AG10803 (cell line): ENCODE data around the gene CEP72.
"Not testable (repeated sequence)": the region's sequence is repeated elsewhere in the genome, so short reads cannot be mapped to it uniquely, and the experiment has no call there.

Source experiments
- DNase-seq: peaks from one replicate; pipeline ENCODE4 v3.0.0; 2010; ENCODE audit warnings: low read depth
- H3K4me3 ChIP-seq: 2 replicates; pipeline ENCODE4 v1.5.1; 2011; ENCODE audit warnings: mild to moderate bottlenecking, low read length, control low read depth
- CTCF ChIP-seq: conservative IDR thresholded peaks from 2 replicates; pipeline ENCODE4 v1.5.1; 2011; ENCODE audit warnings: mild to moderate bottlenecking, low read length, control low read depth, inconsistent platforms

The CEP72 gene

GRCh38 chr5:624118-624950 is 12.2 kb downstream of the CEP72 start:
- TF ChIP-seq CTCF, result no peak
- no peak overlapping the region for H3K4me3 ChIP-seq
- no peak for DNase-seq

GRCh38 chr5:624951-625230 is 12.8 kb downstream of the CEP72 start:
- DNase-seq, result no peak
- H3K4me3 ChIP-seq, result no peak overlapping the region
- TF ChIP-seq CTCF, result no peak

DNA sequence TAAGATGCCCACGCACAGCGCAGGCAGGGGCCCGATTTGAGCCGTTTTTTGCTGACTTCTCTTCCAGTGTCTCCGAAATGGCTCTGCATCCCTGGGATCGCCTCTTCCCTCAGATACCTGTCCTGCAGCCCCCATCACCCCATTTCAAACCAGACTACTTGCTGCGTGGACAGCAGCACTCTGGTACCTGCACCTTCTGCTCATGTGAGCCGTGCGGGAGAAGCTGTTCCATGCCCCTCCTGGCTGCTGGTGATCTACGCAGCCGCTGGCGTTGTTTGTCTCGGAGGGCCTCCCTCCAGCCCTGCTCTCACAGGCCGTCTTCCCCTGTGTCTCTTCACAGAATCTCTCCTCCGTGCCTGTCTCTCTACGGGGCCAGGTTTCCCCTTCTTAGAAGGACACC is 13.4 kb downstream of the CEP72 start:
- no peak for TF ChIP-seq CTCF
- no peak for DNase-seq
- no peak overlapping the region for H3K4me3 ChIP-seq

- no peak overlapping the region for H3K4me3 ChIP-seq
- TF ChIP-seq CTCF, result no peak
- peak; percentile 36 for DNase-seq
These were observed 14.7 kb downstream of the CEP72 start for GRCh38 chr5:626850-627249.

DNA sequence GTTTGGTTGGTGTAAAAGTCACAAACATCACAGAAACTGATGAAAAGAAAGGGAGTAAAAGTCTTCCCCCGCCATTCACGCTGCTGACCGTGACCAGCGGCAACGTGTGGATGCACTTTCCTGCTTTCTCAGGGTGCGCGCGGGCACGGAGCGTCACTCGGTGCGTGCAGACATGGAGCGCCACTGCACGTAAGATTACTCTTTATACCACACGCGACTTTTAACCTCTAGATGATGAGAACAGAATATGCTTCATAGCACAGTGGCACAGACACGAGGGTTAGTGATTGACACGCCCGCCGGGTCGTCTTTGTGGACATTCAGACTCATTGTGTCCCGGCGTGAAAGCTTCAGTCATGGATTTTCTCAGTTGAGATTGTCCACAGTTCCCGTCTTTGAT is 15.7 kb downstream of the CEP72 start:
- no peak for DNase-seq
- no peak for TF ChIP-seq CTCF
- no peak overlapping the region for H3K4me3 ChIP-seq

DNA sequence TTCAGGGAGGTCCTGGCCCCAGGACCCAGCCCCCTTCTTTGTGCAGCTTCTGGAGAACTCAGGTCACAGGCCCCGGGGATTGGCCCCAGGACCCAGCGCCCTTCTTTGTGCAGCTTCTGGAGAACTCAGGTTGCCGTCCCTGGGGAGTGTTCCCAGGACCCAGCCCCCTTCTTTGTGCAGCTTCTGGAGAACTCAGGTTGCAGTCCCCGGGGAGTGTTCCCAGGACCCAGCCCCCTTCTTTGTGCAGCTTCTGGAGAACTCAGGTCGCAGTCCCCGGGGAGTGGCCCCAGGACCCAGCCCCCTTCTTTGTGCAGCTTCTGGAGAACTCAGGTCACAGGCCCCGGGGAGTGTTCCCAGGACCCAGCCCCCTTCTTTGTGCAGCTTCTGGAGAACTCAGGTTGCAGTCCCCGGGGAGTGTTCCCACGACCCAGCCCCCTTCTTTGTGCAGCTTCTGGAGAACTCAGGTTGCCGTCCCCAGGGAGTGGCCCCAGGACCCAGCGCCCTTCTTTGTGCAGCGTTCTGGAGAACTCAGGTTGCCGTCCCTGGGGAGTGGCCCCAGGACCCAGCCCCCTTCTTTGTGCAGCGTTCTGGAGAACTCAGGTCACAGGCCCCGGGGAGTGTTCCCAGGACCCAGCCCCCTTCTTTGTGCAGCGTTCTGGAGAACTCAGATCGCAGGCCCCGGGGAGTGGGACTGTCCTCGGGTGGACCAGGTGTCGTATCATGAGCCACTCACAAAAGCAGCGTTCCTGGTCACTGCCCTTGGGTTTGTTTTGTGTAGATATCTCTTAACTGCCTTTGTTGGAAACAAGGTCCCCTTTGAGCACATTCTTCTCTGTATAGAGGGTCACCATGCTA is 16.4 kb downstream of the CEP72 start:
- DNase-seq, H3K4me3 ChIP-seq: not testable (repeated sequence)

DNA sequence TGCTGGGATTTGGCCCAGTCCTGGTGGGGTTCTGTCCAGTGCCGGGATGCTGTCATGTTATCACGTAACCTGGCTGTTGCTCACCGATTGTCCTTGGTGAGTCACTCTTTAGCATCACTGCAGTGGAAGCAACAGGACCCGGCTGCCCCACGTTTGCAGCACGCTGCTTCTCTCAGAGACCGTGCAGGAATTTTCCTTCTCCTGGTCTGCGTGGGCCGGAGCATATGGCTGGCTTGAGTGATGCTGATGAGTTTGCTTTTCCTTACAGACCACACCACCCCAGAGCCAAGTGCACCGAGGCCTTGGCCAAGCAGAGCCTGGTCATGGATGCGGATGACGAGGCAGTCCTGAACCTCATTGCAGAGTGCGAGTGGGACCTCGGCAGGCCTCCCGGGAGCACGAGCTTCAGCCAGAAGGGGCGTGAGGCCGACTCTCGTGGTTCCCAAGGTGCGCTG is 21.4 kb downstream of the CEP72 start:
- DNase-seq, result no peak
- no peak overlapping the region for H3K4me3 ChIP-seq
- no peak for TF ChIP-seq CTCF
